Testis (tissue), 2 donors: ENCODE results near the gene STX12.
"Not testable (repeated sequence)": the region's sequence is repeated elsewhere in the genome, so short reads cannot be mapped to it uniquely, and the experiment has no call there.

Experiments used
- CTCF ChIP-seq, 3 experiments: fragments of 450-650 bp in 2 of 3; fragments of 200-600 bp in 1 of 3; sonication (generic) in 1 of 3; IDR thresholded peaks; one replicate each; pipeline ENCODE4 v1.5.1; 2016 to 2019; ENCODE audit warnings: antibody characterized with exemption in 3 of 3, mild to moderate bottlenecking in 2 of 3, moderate library complexity in 1 of 3
- POLR2A ChIP-seq: fragments of 450-650 bp; IDR thresholded peaks from one replicate; pipeline ENCODE4 v1.6.1; 2017; ENCODE audit warnings: antibody characterized with exemption, mild to moderate bottlenecking, moderate library complexity

GRCh38 chr1:27871076-27871475, 98.1 kb downstream of the STX12 start:
- not testable (repeated sequence) for TF ChIP-seq CTCF (IDR thresholded peaks at IDR 0.05); POLR2A
